Liver (tissue), 9 donors: ENCODE data around the gene INO80C. TPM values are rescaled to one million over a fixed set of nuclear protein-coding genes. Genes with fewer than 3 reads are reported as not detected.

Source experiments
- DNase-seq: peaks from one replicate; pipeline ENCODE4 v3.0.0-alpha.2; 2017; ENCODE audit warnings: low spot score
- H3K27ac ChIP-seq, 2 donors: one replicate each; pipeline ENCODE4 v1.7.0; 2013; ENCODE audit warnings: inconsistent platforms in 2 of 2, low read length in 2 of 2, control low read depth in 1 of 2, low read depth in 1 of 2, mild to moderate bottlenecking in 1 of 2
- H3K27me3 ChIP-seq, 4 donors: one replicate each; pipeline versions ENCODE4 v1.6.1 to v1.7.0; 2013; ENCODE audit warnings: low read length in 3 of 4, inconsistent platforms in 1 of 4, mild to moderate bottlenecking in 1 of 4, moderate library complexity in 1 of 4; ENCODE audit not compliant: control insufficient read depth in 4 of 4, insufficient read depth in 4 of 4
- H3K36me3 ChIP-seq, 4 donors: one replicate each; pipeline versions ENCODE4 v1.6.1 to v1.7.0; 2013; ENCODE audit warnings: low read length in 3 of 4, mild to moderate bottlenecking in 3 of 4, low read depth in 1 of 4, moderate library complexity in 1 of 4; ENCODE audit not compliant: control insufficient read depth in 4 of 4, insufficient read depth in 3 of 4
- H3K4me1 ChIP-seq, 4 donors: one replicate each; pipeline versions ENCODE4 v1.6.1 to v1.7.0; 2013; ENCODE audit warnings: low read length in 3 of 4, mild to moderate bottlenecking in 3 of 4, moderate library complexity in 1 of 4; ENCODE audit not compliant: control insufficient read depth in 4 of 4, insufficient read depth in 4 of 4
- H3K4me3 ChIP-seq, 3 donors: one replicate each; pipeline versions ENCODE4 v1.6.1 to v1.7.0; 2013; ENCODE audit warnings: low read length in 3 of 3, control low read depth in 1 of 3, low read depth in 1 of 3, mild to moderate bottlenecking in 1 of 3
- H3K9ac ChIP-seq, 2 donors: one replicate each; pipeline ENCODE4 v1.7.0; 2013; ENCODE audit warnings: low read length in 2 of 2, mild to moderate bottlenecking in 2 of 2, moderate library complexity in 2 of 2, control low read depth in 1 of 2, low read depth in 1 of 2
- H3K9me3 ChIP-seq, 4 donors: one replicate each; pipeline versions ENCODE4 v1.6.1 to v1.7.0; 2013; ENCODE audit warnings: low read length in 3 of 4; ENCODE audit not compliant: control insufficient read depth in 4 of 4
- ATF3 ChIP-seq: IDR thresholded peaks from 2 replicates; pipeline ENCODE4 v1.6.1; 2016; ENCODE audit warnings: antibody characterized with exemption
- CTCF ChIP-seq: fragments of 150-350 bp; IDR thresholded peaks from 2 replicates; pipeline ENCODE4 v1.5.1; 2017; ENCODE audit warnings: improper control_type of control experiment, low read depth, low read length; ENCODE audit not compliant: missing input control
- EGR1 ChIP-seq, 2 donors: IDR thresholded peaks; 2 replicates each; pipeline ENCODE4 v1.6.1; 2016 to 2018; ENCODE audit warnings: antibody characterized with exemption in 2 of 2, low read depth in 2 of 2
- FOXA2 ChIP-seq: IDR thresholded peaks from 2 replicates; pipeline ENCODE4 v1.6.1; 2016; ENCODE audit warnings: antibody characterized with exemption
- GABPA ChIP-seq, 2 donors: IDR thresholded peaks in 1 of 2; conservative IDR thresholded peaks in 1 of 2; 2 replicates each; pipeline ENCODE4 v1.6.1; 2016; ENCODE audit warnings: antibody characterized with exemption in 2 of 2, mild to moderate bottlenecking in 1 of 2, moderate library complexity in 1 of 2
- HNF4A ChIP-seq, 2 donors: conservative IDR thresholded peaks; 2 replicates each; pipeline ENCODE4 v1.6.1; 2016; ENCODE audit warnings: antibody characterized with exemption in 2 of 2, mild to moderate bottlenecking in 2 of 2
- HNF4G ChIP-seq: IDR thresholded peaks from 2 replicates; pipeline ENCODE4 v1.6.1; 2016; ENCODE audit warnings: antibody characterized with exemption
- RAD21 ChIP-seq, 2 donors: IDR thresholded peaks; 2 replicates each; pipeline ENCODE4 v1.6.1; 2016; ENCODE audit warnings: antibody characterized with exemption in 2 of 2, mild to moderate bottlenecking in 2 of 2
- SP1 ChIP-seq: IDR thresholded peaks from 2 replicates; pipeline ENCODE4 v1.6.1; 2018; ENCODE audit warnings: antibody characterized with exemption, mild to moderate bottlenecking
- TAF1 ChIP-seq: conservative IDR thresholded peaks from 2 replicates; pipeline ENCODE4 v1.6.1; 2016; ENCODE audit warnings: antibody characterized with exemption, mild to moderate bottlenecking
- ZBTB33 ChIP-seq: IDR thresholded peaks from 2 replicates; pipeline ENCODE4 v1.6.1; 2016; ENCODE audit warnings: antibody characterized with exemption
- WGBS: extraction: QIAGEN DNeasy Blood & Tissue Kit; methylation state at CpG from one replicate; pipeline ENCODE4 v1.1.7; 2013; 5-methylcytosine and 5-hydroxymethylcytosine counted together
- polyA plus RNA-seq, 2 donors: library from polyadenylated mRNA; stranded (reverse) in 1 of 2; unstranded in 1 of 2; fragments of 200-250 nt in 1 of 2; fragments of >200 nt in 1 of 2; fragmentation: Nextera tagmentation in 1 of 2; extraction: Ambion mirVana in 1 of 2; gene quantifications; one replicate each; pipeline versions ENCODE4 v1.2.1 to v1.2.3, GENCODE V29; 2013 to 2015
- total RNA-seq, 2 donors: library from RNA; depleted of rRNA; stranded (reverse); fragments of >200 nt; gene quantifications; one replicate each; pipeline ENCODE4 v1.2.3, GENCODE V29; 2014
- TF ChIP-seq, protein P1 (sequence below): IDR thresholded peaks from 2 replicates; pipeline ENCODE4 v1.6.1; 2016; ENCODE audit warnings: antibody characterized with exemption, mild to moderate bottlenecking
- donor health status: healthy.
- donor health status: healthy.
- donor health status: healthy.
- donor health status: healthy.
- donor health status: healthy.

Gene INO80C
- total and polyA plus RNA-seq, 4 donors, result 4.6 to 13.4 (median 10.5) TPM

- peak in 1 of 2 donors; percentile 30 for TF ChIP-seq RAD21 (IDR thresholded peaks at IDR 0.05)
- peak; percentile 7 to 19 for TF ChIP-seq HNF4A (conservative IDR thresholded peaks at IDR 0.05)
- TF ChIP-seq CTCF, result no peak
- no peak for TF ChIP-seq GABPA (IDR thresholded peaks at IDR 0.05 in 1 of 2, conservative IDR thresholded peaks at IDR 0.05 in 1 of 2)
- H3K27me3 ChIP-seq, result no peaks in the 10 kb centered on the region
- 40% methylated on average over 8 of the region's 8 CpGs for WGBS
- H3K9me3 ChIP-seq, result no peaks in the 10 kb centered on the region
- no peak for DNase-seq
- no peak overlapping the region for H3K4me3 ChIP-seq
- peaks cover 6 to 45% (median 17%) of the 10 kb centered on the region in 4 donors for H3K4me1 ChIP-seq
- no peak overlapping the region for H3K27ac ChIP-seq
- H3K9ac ChIP-seq, result no peak overlapping the region
- H3K36me3 ChIP-seq, result no peaks in the 10 kb centered on the region
Measured at GRCh38 chr18:35478520-35479435, 19.0 kb downstream of the INO80C start.

DNA sequence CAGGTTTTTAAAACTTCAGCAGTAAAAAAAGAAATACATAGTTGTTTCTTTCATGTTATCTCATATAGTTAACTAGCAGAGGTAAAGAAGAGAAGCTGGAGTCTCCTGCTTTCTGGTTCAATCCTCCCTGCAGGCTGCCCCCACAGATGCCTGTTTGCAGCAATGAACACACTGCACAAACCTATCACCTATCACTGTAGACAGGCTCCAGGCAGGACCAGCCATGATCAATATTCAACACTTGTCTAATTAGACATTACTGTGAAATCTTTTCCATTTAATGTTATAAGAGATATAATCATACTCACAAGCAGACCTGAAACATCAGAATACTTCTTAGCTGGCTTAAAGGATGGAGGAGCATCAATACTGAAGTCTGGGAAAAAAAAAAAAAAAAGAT lies 19.8 kb downstream of the INO80C start:
- TF ChIP-seq ATF3 (no peak), EGR1 (IDR thresholded peaks at IDR 0.05; ENCODE audit: low read depth in 2 of 2) (no peak), FOXA2 (no peak), TAF1 (no peak), RAD21 (IDR thresholded peaks at IDR 0.05) (no peak), ZBTB33 (no peak), HNF4G (no peak), SP1 (no peak)
- TF ChIP-seq, protein P1, sequence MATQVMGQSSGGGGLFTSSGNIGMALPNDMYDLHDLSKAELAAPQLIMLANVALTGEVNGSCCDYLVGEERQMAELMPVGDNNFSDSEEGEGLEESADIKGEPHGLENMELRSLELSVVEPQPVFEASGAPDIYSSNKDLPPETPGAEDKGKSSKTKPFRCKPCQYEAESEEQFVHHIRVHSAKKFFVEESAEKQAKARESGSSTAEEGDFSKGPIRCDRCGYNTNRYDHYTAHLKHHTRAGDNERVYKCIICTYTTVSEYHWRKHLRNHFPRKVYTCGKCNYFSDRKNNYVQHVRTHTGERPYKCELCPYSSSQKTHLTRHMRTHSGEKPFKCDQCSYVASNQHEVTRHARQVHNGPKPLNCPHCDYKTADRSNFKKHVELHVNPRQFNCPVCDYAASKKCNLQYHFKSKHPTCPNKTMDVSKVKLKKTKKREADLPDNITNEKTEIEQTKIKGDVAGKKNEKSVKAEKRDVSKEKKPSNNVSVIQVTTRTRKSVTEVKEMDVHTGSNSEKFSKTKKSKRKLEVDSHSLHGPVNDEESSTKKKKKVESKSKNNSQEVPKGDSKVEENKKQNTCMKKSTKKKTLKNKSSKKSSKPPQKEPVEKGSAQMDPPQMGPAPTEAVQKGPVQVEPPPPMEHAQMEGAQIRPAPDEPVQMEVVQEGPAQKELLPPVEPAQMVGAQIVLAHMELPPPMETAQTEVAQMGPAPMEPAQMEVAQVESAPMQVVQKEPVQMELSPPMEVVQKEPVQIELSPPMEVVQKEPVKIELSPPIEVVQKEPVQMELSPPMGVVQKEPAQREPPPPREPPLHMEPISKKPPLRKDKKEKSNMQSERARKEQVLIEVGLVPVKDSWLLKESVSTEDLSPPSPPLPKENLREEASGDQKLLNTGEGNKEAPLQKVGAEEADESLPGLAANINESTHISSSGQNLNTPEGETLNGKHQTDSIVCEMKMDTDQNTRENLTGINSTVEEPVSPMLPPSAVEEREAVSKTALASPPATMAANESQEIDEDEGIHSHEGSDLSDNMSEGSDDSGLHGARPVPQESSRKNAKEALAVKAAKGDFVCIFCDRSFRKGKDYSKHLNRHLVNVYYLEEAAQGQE, result no peak
- H3K27me3 ChIP-seq, result no peaks in the 10 kb centered on the region
- peaks cover 6 to 41% (median 17%) of the 10 kb centered on the region in 4 donors for H3K4me1 ChIP-seq
- no peaks in the 10 kb centered on the region for H3K36me3 ChIP-seq
- no peak overlapping the region for H3K9ac ChIP-seq
- H3K27ac ChIP-seq, result no peak overlapping the region
- DNase-seq, result no peak
- no peaks in the 10 kb centered on the region for H3K9me3 ChIP-seq
- no peak overlapping the region for H3K4me3 ChIP-seq
